K562 (cell line): ENCODE results near the gene SPRR2E. TPM values are rescaled to one million over a fixed set of nuclear protein-coding genes. Genes with fewer than 3 reads are reported as not detected.

Experiments
- ATF4 ChIP-seq: fragments of 450-650 bp; formaldehyde crosslinking; IDR thresholded peaks from 2 replicates; pipeline ENCODE4 v1.4.0; 2022; ENCODE audit warnings: mild to moderate bottlenecking, moderate library complexity
- ELF1 ChIP-seq: fragments of 200-800 bp; sonication (Bioruptor generic); IDR thresholded peaks from 2 replicates; pipeline ENCODE4 v1.6.1; 2016; ENCODE audit warnings: missing genetic modification characterization, missing compliant biosample characterization
- NCOR1 ChIP-seq: fragments of 450-650 bp; IDR thresholded peaks from 2 replicates; pipeline ENCODE4 v1.6.1; 2016; ENCODE audit warnings: mild to moderate bottlenecking, moderate library complexity
- NEUROD1 ChIP-seq: fragments of 150-350 bp; IDR thresholded peaks from 2 replicates; pipeline ENCODE4 v1.6.1; 2014; ENCODE audit warnings: borderline replicate concordance, low read length, low read depth; ENCODE audit not compliant: partially characterized antibody
- POLR2A ChIP-seq: fragments of 450-650 bp; conservative IDR thresholded peaks from 2 replicates; pipeline ENCODE4 v1.6.1; 2016
- SRSF3 ChIP-seq: fragments of 200-400 bp; formaldehyde crosslinking; IDR thresholded peaks from 2 replicates; pipeline ENCODE4 v1.6.1; 2016; ENCODE audit warnings: mild to moderate bottlenecking, low read length, moderate library complexity; ENCODE audit not compliant: insufficient read depth
- TEAD1 ChIP-seq, 2 experiments: fragments of 450-650 bp in 1 of 2; sonication (generic) in 1 of 2; formaldehyde crosslinking; IDR thresholded peaks; 2 replicates each; pipeline versions ENCODE4 v1.4.0 to v1.8.0; 2020 to 2022; ENCODE audit warnings: mild to moderate bottlenecking in 2 of 2, missing genetic modification reagents in 1 of 2
- TFAM ChIP-seq: fragments of 250-450 bp; sonication (Bioruptor Pico); conservative IDR thresholded peaks from 2 replicates; pipeline ENCODE4 v1.5.0; 2021; ENCODE audit warnings: mild to moderate bottlenecking, moderate library complexity
- ZBTB11 ChIP-seq, 3 experiments: fragments of 200-800 bp in 1 of 3; fragments of 250-450 bp in 1 of 3; fragments of 450-650 bp in 1 of 3; sonication (Bioruptor Pico) in 1 of 3; sonication (Bioruptor generic) in 1 of 3; formaldehyde crosslinking in 1 of 3; IDR thresholded peaks; 2 replicates each; pipeline versions ENCODE4 v1.6.1 to v1.8.0; 2016 to 2022; ENCODE audit warnings: mild to moderate bottlenecking in 2 of 3, missing genetic modification characterization in 2 of 3, missing compliant biosample characterization in 1 of 3, moderate library complexity in 1 of 3
- ZBTB33 ChIP-seq: sonication (generic); formaldehyde crosslinking; IDR thresholded peaks from 2 replicates; pipeline ENCODE4 v1.8.1; 2023; ENCODE audit warnings: mild to moderate bottlenecking, missing genetic modification reagents
- ZBTB9 ChIP-seq: fragments of 450-650 bp; formaldehyde crosslinking; IDR thresholded peaks from 2 replicates; pipeline ENCODE4 v1.4.0; 2020; ENCODE audit warnings: mild to moderate bottlenecking, moderate library complexity
- ZNF133 ChIP-seq: fragments of 250-450 bp; sonication (Bioruptor Pico); IDR thresholded peaks from 2 replicates; pipeline ENCODE4 v1.4.0; 2020; ENCODE audit warnings: mild to moderate bottlenecking
- ZNF324 ChIP-seq: fragments of 250-450 bp; sonication (Bioruptor Pico); IDR thresholded peaks from 2 replicates; pipeline ENCODE4 v1.4.0; 2020; ENCODE audit warnings: mild to moderate bottlenecking
- polyA plus RNA-seq, 8 experiments: library from polyadenylated mRNA; depleted of rRNA in 4 of 8; stranded (reverse) in 5 of 8; unstranded in 3 of 8; fragments of >200 nt; fragmentation: Nextera tagmentation in 2 of 8; fragmentation: Illumina TruSeq in 1 of 8; extraction: Ambion mirVana in 2 of 8; extraction: Trizol in 1 of 8; gene quantifications; 2 replicates each; pipeline versions ENCODE4 v1.2.1 to v1.2.3, GENCODE V29; 2011 to 2014; ENCODE audit warnings: inconsistent platforms in 1 of 8, missing spikeins in 1 of 8
- total RNA-seq, 7 experiments: library from RNA; depleted of rRNA in 6 of 7; stranded (reverse); fragments of >200 nt in 6 of 7; fragmentation: Illumina TruSeq in 2 of 7; extraction: Trizol in 2 of 7; gene quantifications; 2 replicates each; pipeline versions ENCODE4 v1.2.1 to v1.2.3, GENCODE V29; 2011 to 2021; ENCODE audit warnings: low replicate concordance in 1 of 7

The SPRR2E gene
- total and polyA plus RNA-seq, 9 of the 15 experiments (the other 6 are each of a cell fraction or from before 2014, with no cell fraction given), result not detected

GRCh38 chr1:153058826-153059784 lies 35.2 kb downstream of the SPRR2E start (continued):
- TF ChIP-seq NCOR1, result peak; percentile 89
- TF ChIP-seq ATF4, result 0 out of 2 replicates have a peak, but pooled peaks have one; percentile 54
- TF ChIP-seq ZBTB11 (CRISPR knock-in tag; IDR thresholded peaks at IDR 0.05), result peak in 1 of 3 experiments; percentile 57; a peak in 2 of 6 replicates
- no peak for TF ChIP-seq TFAM (CRISPR knock-in tag)
- TF ChIP-seq ZBTB33 (CRISPR knock-in tag), result no peak
- peak; percentile 96 for TF ChIP-seq ZBTB9 (CRISPR knock-in tag)
- TF ChIP-seq ZNF133, result no peak
- TF ChIP-seq TEAD1 (CRISPR knock-in tag; IDR thresholded peaks at IDR 0.05), result peak; percentile 59 to 95; a peak in 3 of 4 replicates
- peak; percentile 81 for TF ChIP-seq ELF1 (tag)
- no peak for TF ChIP-seq POLR2A
- peak; percentile 93 for TF ChIP-seq NEUROD1
- TF ChIP-seq SRSF3, result no peak
- no peak for TF ChIP-seq ZNF324 (CRISPR knock-in tag)
